ENCODE measurements around the gene LETMD1. TPM values are rescaled to one million over a fixed set of nuclear protein-coding genes. Genes with fewer than 3 reads are reported as not detected.

Gene LETMD1
- total and polyA plus RNA-seq, 2 of the 13 experiments (the other 11 are each of a cell fraction or from before 2014, with no cell fraction given): 43.3 to 87.7 TPM

DNA sequence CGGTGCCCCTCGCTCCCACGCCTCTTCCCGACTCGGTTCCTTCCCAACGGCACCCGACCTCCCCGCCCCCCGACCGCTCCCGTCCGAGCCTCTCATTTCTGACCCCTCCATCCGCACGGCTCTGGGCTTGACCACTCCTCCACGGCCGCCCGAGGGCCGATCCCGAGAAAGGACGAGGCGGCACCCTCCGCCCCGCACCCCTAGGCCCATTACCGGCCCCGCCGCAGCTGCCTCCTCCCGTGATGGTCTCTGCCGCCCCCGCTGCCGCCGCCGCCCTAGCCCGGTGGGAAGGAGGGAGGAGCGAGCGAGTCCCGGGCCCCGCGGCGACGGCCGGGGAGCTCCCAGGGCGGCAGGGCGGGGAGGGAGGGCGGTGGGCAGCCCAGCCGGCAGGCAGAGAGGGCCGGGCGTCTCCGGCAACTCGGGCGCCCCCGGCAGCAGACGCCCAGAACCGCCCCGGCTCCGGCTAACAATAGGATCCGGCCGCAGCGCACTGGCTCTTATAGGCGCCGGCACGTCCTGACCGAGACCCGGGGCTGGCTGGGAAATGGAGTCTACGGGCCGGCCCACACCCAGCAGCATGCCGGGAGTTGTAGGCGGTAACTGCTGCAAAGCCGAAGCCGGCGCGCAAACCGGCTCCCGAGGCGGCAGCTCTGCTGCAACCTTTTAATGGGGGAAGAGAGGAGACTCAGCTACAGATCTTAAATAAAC is 35.2 kb downstream of the LETMD1 start, which contains the start of gene CSRNP2 (continued):
- TF ChIP-seq KAT2B (IDR thresholded peaks at IDR 0.05; ENCODE audit: borderline replicate concordance, low read depth, low read length) (no peak), BATF2 (CRISPR knock-in tag; IDR thresholded peaks at IDR 0.05) (no peak), ZNF124 (CRISPR knock-in tag; IDR thresholded peaks at IDR 0.05) (peak; percentile 90), ERF (CRISPR knock-in tag; IDR thresholded peaks at IDR 0.05) (peak; percentile 68; the same call in 1 of the 2 replicates), ZNF430 (CRISPR knock-in tag; IDR thresholded peaks at IDR 0.05) (no peak), KDM4B (CRISPR knock-in tag; IDR thresholded peaks at IDR 0.05) (peak; percentile 78; the same call in 1 of the 2 replicates), THAP11 (CRISPR knock-in tag; IDR thresholded peaks at IDR 0.05) (peak; percentile 99), SAP130 (CRISPR knock-in tag; IDR thresholded peaks at IDR 0.05; ENCODE audit: low read depth) (peak; percentile 62), FOXO1 (CRISPR knock-in tag; IDR thresholded peaks at IDR 0.05) (no peak), CHCHD3 (CRISPR knock-in tag; IDR thresholded peaks at IDR 0.05) (peak; percentile 49; the same call in 1 of the 2 replicates), ZSCAN12 (CRISPR knock-in tag; IDR thresholded peaks at IDR 0.05) (0 out of 2 replicates have a peak, but pooled peaks have one; percentile 37), ZFP36 (IDR thresholded peaks at IDR 0.05; ENCODE audit: borderline replicate concordance, low read depth, low read length, partially characterized antibody) (no peak), ZNF616 (CRISPR knock-in tag; IDR thresholded peaks at IDR 0.05; ENCODE audit: low read depth) (no peak; the same call in 1 of the 2 replicates), ZNF607 (CRISPR knock-in tag; IDR thresholded peaks at IDR 0.05; ENCODE audit: borderline replicate concordance) (peak; percentile 79), ZBTB2 (CRISPR knock-in tag; IDR thresholded peaks at IDR 0.05; ENCODE audit: low read depth) (peak; percentile 66), ZSCAN25 (CRISPR knock-in tag; IDR thresholded peaks at IDR 0.05) (peak; percentile 48; the same call in 1 of the 2 replicates)
- TF ChIP-seq, protein P1, sequence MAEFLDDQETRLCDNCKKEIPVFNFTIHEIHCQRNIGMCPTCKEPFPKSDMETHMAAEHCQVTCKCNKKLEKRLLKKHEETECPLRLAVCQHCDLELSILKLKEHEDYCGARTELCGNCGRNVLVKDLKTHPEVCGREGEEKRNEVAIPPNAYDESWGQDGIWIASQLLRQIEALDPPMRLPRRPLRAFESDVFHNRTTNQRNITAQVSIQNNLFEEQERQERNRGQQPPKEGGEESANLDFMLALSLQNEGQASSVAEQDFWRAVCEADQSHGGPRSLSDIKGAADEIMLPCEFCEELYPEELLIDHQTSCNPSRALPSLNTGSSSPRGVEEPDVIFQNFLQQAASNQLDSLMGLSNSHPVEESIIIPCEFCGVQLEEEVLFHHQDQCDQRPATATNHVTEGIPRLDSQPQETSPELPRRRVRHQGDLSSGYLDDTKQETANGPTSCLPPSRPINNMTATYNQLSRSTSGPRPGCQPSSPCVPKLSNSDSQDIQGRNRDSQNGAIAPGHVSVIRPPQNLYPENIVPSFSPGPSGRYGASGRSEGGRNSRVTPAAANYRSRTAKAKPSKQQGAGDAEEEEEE (CRISPR knock-in tag; IDR thresholded peaks at IDR 0.05; ENCODE audit: borderline replicate concordance): 0 out of 2 replicates have a peak, but pooled peaks have one; percentile 16
- TF ChIP-seq, protein P2, sequence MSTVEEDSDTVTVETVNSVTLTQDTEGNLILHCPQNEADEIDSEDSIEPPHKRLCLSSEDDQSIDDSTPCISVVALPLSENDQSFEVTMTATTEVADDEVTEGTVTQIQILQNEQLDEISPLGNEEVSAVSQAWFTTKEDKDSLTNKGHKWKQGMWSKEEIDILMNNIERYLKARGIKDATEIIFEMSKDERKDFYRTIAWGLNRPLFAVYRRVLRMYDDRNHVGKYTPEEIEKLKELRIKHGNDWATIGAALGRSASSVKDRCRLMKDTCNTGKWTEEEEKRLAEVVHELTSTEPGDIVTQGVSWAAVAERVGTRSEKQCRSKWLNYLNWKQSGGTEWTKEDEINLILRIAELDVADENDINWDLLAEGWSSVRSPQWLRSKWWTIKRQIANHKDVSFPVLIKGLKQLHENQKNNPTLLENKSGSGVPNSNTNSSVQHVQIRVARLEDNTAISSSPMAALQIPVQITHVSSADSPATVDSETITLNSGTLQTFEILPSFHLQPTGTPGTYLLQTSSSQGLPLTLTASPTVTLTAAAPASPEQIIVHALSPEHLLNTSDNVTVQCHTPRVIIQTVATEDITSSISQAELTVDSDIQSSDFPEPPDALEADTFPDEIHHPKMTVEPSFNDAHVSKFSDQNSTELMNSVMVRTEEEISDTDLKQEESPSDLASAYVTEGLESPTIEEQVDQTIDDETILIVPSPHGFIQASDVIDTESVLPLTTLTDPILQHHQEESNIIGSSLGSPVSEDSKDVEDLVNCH (CRISPR knock-in tag; IDR thresholded peaks at IDR 0.05): no peak
- TF ChIP-seq, protein P3, sequence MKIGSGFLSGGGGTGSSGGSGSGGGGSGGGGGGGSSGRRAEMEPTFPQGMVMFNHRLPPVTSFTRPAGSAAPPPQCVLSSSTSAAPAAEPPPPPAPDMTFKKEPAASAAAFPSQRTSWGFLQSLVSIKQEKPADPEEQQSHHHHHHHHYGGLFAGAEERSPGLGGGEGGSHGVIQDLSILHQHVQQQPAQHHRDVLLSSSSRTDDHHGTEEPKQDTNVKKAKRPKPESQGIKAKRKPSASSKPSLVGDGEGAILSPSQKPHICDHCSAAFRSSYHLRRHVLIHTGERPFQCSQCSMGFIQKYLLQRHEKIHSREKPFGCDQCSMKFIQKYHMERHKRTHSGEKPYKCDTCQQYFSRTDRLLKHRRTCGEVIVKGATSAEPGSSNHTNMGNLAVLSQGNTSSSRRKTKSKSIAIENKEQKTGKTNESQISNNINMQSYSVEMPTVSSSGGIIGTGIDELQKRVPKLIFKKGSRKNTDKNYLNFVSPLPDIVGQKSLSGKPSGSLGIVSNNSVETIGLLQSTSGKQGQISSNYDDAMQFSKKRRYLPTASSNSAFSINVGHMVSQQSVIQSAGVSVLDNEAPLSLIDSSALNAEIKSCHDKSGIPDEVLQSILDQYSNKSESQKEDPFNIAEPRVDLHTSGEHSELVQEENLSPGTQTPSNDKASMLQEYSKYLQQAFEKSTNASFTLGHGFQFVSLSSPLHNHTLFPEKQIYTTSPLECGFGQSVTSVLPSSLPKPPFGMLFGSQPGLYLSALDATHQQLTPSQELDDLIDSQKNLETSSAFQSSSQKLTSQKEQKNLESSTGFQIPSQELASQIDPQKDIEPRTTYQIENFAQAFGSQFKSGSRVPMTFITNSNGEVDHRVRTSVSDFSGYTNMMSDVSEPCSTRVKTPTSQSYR (CRISPR knock-in tag; IDR thresholded peaks at IDR 0.05; ENCODE audit: borderline replicate concordance): no peak; the same call in 1 of the 2 replicates
